Colonic mucosa (tissue), 4 donors: ENCODE measurements around the gene SMIM14. TPM values are rescaled to one million over a fixed set of nuclear protein-coding genes. Genes with fewer than 3 reads are reported as not detected.
"Not testable (repeated sequence)": the region's sequence is repeated elsewhere in the genome, so short reads cannot be mapped to it uniquely, and the experiment has no call there.

Experiments used
- DNase-seq: peaks from one replicate; pipeline ENCODE4 v3.0.0-alpha.2; 2020
- H3K27ac ChIP-seq: fragments of 200-600 bp; one replicate; pipeline ENCODE4 v1.8.0; 2021
- H3K27me3 ChIP-seq: fragments of 200-600 bp; one replicate; pipeline ENCODE4 v1.8.0; 2021
- H3K36me3 ChIP-seq: fragments of 200-600 bp; one replicate; pipeline ENCODE4 v1.8.0; 2021
- H3K4me1 ChIP-seq: fragments of 200-600 bp; one replicate; pipeline ENCODE4 v1.8.0; 2021; ENCODE audit warnings: mild to moderate bottlenecking
- H3K4me3 ChIP-seq: fragments of 200-600 bp; one replicate; pipeline ENCODE4 v1.8.0; 2021
- H3K9ac ChIP-seq, 2 donors: one replicate each; pipeline ENCODE4 v1.7.0; 2013; ENCODE audit warnings: control low read depth in 2 of 2, low read depth in 2 of 2, low read length in 2 of 2
- H3K9me3 ChIP-seq: fragments of 200-600 bp; one replicate; pipeline ENCODE4 v1.8.0; 2021
- intact Hi-C: fragments of 100-400 bp; cut with DNase I; formaldehyde crosslinking; loops from one replicate; pipeline ENCODE4 v1.14.1; 2022
- total RNA-seq, 2 donors: library from RNA; stranded (reverse); fragmentation: NEBNext Ultra II Directional in 1 of 2; extraction: Animal tissue kit (Norgen Biotek cat#: 25700) in 1 of 2; gene quantifications; one replicate each; pipeline ENCODE4 v1.2.1, GENCODE V29; 2021
- TF ChIP-seq, protein P1 (sequence below): fragments of 200-600 bp; IDR thresholded peaks from one replicate; pipeline ENCODE4 v1.8.0; 2022; ENCODE audit warnings: antibody characterized with exemption, mild to moderate bottlenecking
- donor health status: healthy.
- donor health status: DM: no; HTN: no; CAD: no.
- donor health status: DM: no; HTN: no; CAD: no.

The SMIM14 gene
- total RNA-seq, 2 donors from 2014 or later, result 69.4 to 127 TPM

DNA sequence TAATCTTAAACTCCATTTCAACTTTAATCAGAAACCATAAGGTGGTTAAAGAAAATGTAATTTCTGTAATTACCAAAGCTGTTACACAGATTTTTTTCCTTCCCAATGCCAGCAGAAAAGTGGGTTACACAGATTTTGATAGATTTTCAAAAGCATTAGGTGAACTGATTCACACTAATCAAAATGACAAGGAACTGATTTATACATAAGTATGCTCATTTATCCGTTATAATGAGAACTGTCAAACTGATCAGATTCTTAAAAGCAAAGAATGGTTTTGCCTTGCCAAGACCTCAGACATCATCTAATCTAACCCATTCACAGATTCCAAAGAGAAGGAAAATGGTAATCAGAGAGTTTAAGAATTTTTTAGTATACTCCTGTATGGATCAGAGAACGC lies 116.6 kb downstream of the SMIM14 start:
- Histone ChIP-seq H3K27me3 (no peaks in the 10 kb centered on the region), H3K27ac (no peak overlapping the region), H3K4me1 (no peaks in the 10 kb centered on the region), H3K9ac (peak overlapping the region in 1 of 2 donors; percentile 31), H3K9me3 (no peaks in the 10 kb centered on the region), H3K4me3 (no peak overlapping the region), H3K36me3 (no peaks in the 10 kb centered on the region)
- intact Hi-C loops, result no loop called here
- TF ChIP-seq, protein P1, sequence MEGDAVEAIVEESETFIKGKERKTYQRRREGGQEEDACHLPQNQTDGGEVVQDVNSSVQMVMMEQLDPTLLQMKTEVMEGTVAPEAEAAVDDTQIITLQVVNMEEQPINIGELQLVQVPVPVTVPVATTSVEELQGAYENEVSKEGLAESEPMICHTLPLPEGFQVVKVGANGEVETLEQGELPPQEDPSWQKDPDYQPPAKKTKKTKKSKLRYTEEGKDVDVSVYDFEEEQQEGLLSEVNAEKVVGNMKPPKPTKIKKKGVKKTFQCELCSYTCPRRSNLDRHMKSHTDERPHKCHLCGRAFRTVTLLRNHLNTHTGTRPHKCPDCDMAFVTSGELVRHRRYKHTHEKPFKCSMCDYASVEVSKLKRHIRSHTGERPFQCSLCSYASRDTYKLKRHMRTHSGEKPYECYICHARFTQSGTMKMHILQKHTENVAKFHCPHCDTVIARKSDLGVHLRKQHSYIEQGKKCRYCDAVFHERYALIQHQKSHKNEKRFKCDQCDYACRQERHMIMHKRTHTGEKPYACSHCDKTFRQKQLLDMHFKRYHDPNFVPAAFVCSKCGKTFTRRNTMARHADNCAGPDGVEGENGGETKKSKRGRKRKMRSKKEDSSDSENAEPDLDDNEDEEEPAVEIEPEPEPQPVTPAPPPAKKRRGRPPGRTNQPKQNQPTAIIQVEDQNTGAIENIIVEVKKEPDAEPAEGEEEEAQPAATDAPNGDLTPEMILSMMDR, result no peak
- DNase-seq, result no peak

DNA sequence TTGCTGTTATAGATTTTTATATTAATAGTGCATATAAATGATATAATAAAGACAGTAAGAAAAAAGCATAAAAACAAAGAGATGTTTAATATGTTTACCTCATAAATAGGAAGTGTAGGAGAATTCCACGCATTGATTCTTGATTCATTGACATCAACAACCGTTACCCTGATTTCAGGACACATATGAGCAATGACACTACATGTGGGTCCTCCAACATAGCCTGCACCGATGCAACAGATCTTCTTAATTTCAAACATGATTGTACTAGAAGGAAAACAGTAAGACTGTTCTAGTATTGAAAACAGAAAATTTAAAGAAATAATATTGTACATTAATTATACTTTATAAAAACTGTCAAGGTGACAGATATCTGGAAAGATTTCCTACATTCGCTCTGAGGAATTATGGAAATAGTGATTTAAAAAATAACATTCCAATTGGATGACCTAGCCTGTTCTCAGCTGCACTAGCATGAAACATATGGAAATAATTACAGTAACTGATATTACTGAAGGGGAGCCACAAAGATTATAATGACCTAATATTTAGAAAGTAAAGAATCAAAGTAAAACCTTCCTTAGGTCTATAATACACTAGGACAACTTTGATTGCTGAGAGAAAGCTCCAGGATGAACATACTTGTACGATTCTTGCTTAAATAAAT lies 117.3 kb downstream of the SMIM14 start:
- H3K27me3 ChIP-seq, result no peaks in the 10 kb centered on the region
- TF ChIP-seq, protein P1, result no peak
- H3K27ac ChIP-seq, result no peak overlapping the region
- intact Hi-C loops, result no loop called here
- H3K9ac ChIP-seq, result no peak overlapping the region
- no peak for DNase-seq
- H3K36me3 ChIP-seq, result no peaks in the 10 kb centered on the region
- H3K9me3 ChIP-seq, result no peaks in the 10 kb centered on the region
- no peak overlapping the region for H3K4me3 ChIP-seq
- no peaks in the 10 kb centered on the region for H3K4me1 ChIP-seq

DNA sequence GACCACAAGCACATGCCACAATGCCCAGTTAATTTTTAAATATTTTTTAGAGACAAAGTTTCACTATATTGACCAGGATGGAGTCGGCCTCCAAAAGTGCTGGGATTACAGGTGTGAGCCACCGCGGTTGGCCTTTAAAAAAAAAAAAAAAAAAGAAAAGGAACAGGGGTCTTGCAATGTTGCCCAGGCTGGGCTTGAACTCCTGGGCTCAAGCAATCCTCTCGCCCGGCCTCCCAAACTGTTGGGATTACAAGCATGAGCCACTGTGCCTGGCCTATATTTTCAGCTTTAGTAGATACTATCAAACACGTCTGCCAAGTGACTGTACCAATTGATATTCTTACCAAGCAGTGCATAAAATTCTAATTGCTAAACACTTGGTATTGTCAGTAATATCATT lies 120.2 kb downstream of the SMIM14 start:
- Histone ChIP-seq H3K27me3 (no peaks in the 10 kb centered on the region), H3K36me3 (no peaks in the 10 kb centered on the region), H3K9me3 (no peaks in the 10 kb centered on the region), H3K27ac (no peak overlapping the region), H3K4me1 (no peaks in the 10 kb centered on the region), H3K9ac (no peak overlapping the region), H3K4me3 (no peak overlapping the region)
- TF ChIP-seq, protein P1, result no peak
- intact Hi-C loops, result no loop called here
- DNase-seq, result no peak

DNA sequence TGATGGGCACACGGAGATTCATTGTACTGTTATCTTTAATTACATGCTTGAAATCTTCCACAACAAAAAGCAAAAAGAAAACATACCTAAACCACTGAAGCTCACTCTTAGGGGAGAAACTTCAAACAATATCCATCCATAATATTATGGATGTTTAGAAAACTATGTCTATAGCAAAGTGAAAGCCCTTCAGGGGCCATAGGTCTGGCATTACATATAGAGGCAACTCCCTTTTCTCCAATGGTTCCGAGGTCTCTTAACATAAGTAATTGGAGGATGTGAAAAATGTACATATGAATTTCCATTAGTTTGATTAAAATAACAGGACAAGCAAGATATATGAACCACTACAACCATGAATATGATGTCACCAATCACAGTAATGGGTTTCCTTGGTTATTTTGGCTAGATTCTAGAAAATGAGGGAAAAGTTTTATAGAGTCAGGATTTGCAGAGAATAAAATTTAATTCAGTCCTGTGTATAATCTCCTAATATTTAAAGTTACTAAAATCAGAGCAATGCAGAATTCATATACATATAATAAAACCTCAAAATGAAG lies 122.2 kb downstream of the SMIM14 start:
- Histone ChIP-seq H3K27ac (no peak overlapping the region), H3K9me3 (no peaks in the 10 kb centered on the region), H3K4me1 (no peaks in the 10 kb centered on the region), H3K36me3 (peaks cover 4% of the 10 kb centered on the region), H3K27me3 (no peaks in the 10 kb centered on the region), H3K4me3 (no peak overlapping the region), H3K9ac (no peak overlapping the region)
- DNase-seq, result no peak
- TF ChIP-seq, protein P1, result no peak
- intact Hi-C loops, result no loop called here

DNA sequence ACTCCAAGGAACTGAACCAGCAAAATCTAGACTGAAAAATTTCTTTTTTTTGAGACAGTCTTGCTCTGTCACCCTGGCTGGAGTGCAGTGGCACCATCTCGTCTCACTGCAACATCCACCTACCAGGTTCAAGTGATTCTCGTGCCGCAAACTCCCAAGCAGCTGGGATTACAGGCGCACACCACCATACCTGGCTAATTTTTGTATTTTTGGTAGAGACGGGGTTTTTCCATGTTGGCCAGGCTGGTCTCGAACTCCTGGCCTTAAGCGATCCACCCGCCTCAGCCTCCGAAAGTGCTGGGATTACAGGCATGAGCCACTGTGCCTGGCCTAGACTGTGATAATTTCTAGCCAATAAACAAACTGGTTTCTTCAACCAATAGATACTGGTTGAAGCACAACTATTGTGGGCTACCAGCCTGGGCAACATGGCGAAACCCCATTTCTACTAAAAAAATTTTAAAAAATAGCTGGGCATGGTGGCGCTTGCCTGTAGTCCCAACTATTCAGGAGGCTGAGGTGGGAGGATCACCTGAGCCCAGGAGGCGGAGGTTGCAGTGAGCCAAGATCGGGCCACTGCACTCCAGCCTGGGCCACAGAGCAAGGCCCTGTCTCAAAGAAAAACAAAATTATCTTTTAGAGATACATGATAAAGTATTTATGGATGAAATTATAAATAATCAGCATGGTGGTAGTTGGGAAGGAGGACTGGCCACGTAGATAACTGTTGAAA lies 122.8 kb downstream of the SMIM14 start:
- H3K36me3 ChIP-seq, H3K4me3 ChIP-seq, H3K9ac ChIP-seq, H3K9me3 ChIP-seq, DNase-seq, intact Hi-C loops, H3K27me3 ChIP-seq, H3K4me1 ChIP-seq: not testable (repeated sequence)
- peak overlapping the region; percentile 37 for H3K27ac ChIP-seq
